ENCODE results near the gene BEND5. TPM values are rescaled to one million over a fixed set of nuclear protein-coding genes. Genes with fewer than 3 reads are reported as not detected.

The BEND5 gene
- total RNA-seq, 2 experiments from 2014 or later = 6.3 to 6.7 TPM

- no peak for ATAC-seq
- H3K9me3 Mint-ChIP-seq (ENCODE audit: insufficient read depth) = no peaks in the 10 kb centered on the region
- no peak for DNase-seq
- H3K27ac Mint-ChIP-seq = no peak overlapping the region
- no peaks in the 10 kb centered on the region for H3K27me3 Mint-ChIP-seq (ENCODE audit: low read depth)
- H3K4me1 Mint-ChIP-seq (ENCODE audit: low read depth) = no peaks in the 10 kb centered on the region
- ChIA-PET CTCF (interaction anchor here (1.2 to 1.6 kb wide), 2 partner anchors 33 to 61 kb away, joined by 3 to 4 read pairs; no protein-coding TSS in a partner anchor), POLR2A (no interaction called here)
- peaks cover 6% of the 10 kb centered on the region for H3K36me3 Mint-ChIP-seq (ENCODE audit: low read depth)
- H3K4me3 Mint-ChIP-seq = no peak overlapping the region
Observed at GRCh38 chr1:48738356-48738755, 38.3 kb downstream of the BEND5 start.

DNA sequence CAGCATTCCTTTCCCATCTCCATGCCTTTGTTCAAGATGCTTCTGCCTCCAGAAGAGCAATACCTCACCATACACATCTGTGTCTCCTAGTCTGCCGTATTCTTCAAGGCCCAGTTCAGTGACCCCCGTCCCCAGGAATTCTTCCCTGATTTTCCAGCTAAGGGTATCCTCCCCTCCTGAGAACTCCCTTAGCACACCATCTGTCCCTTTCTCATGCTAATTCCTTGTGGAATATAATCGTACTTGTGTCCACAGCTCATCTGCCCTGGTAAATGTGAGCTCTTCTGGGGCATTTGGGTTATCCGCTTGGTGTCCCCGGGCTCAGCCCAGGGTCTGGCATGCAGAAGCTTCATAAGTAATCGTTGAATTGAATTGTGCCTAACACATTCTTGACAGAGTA, 40.9 kb downstream of the BEND5 start:
- Mint-ChIP-seq H3K4me1 (ENCODE audit: low read depth) (no peaks in the 10 kb centered on the region), H3K4me3 (no peak overlapping the region), H3K9me3 (ENCODE audit: insufficient read depth) (no peaks in the 10 kb centered on the region), H3K36me3 (ENCODE audit: low read depth) (peaks cover 6% of the 10 kb centered on the region), H3K27ac (no peak overlapping the region), H3K27me3 (ENCODE audit: low read depth) (no peaks in the 10 kb centered on the region)
- ChIA-PET POLR2A (no interaction called here), CTCF (no interaction called here)
- DNase-seq (no peak), ATAC-seq (no peak)

GRCh38 chr1:48730164-48730910, 46.4 kb downstream of the BEND5 start:
- no peaks in the 10 kb centered on the region for H3K4me1 Mint-ChIP-seq (ENCODE audit: low read depth)
- DNase-seq = no peak
- POLR2A ChIA-PET = no interaction called here
- H3K27ac Mint-ChIP-seq = no peak overlapping the region
- H3K4me3 Mint-ChIP-seq = no peak overlapping the region
- peaks cover 7% of the 10 kb centered on the region for H3K36me3 Mint-ChIP-seq (ENCODE audit: low read depth)
- no peak for ATAC-seq
- no peaks in the 10 kb centered on the region for H3K9me3 Mint-ChIP-seq (ENCODE audit: insufficient read depth)
- CTCF ChIA-PET = interaction anchor here (0.6 kb wide), 1 partner anchor 53 kb away, joined by 3 read pairs; no protein-coding TSS in a partner anchor
- no peaks in the 10 kb centered on the region for H3K27me3 Mint-ChIP-seq (ENCODE audit: low read depth)

DNA sequence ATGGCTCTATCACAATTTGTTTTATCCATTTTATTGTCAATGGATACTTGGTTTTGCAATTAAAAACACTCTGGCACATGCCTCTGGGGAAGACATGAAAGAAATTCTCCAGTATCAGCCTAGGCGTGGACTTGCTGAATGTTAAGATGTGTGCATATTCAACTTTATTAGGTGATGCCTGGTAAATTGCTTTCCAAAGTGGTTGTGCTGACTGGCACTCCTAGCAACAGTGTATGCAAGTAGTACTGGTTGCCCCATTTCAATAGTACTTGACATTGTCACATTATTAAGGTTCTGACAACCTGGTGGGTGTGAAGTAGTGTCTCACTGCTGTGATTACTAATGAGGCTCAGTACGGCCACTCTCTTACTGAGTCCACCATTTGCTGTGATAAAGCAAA, 48.1 kb downstream of the BEND5 start:
- H3K4me3 Mint-ChIP-seq = no peak overlapping the region
- ChIA-PET POLR2A (no interaction called here), CTCF (no interaction called here)
- H3K27ac Mint-ChIP-seq = no peak overlapping the region
- DNase-seq (no peak), ATAC-seq (no peak)
- H3K4me1 Mint-ChIP-seq (ENCODE audit: low read depth) = no peaks in the 10 kb centered on the region
- no peaks in the 10 kb centered on the region for H3K9me3 Mint-ChIP-seq (ENCODE audit: insufficient read depth)
- no peaks in the 10 kb centered on the region for H3K27me3 Mint-ChIP-seq (ENCODE audit: low read depth)
- peaks cover 4% of the 10 kb centered on the region for H3K36me3 Mint-ChIP-seq (ENCODE audit: low read depth)

DNA sequence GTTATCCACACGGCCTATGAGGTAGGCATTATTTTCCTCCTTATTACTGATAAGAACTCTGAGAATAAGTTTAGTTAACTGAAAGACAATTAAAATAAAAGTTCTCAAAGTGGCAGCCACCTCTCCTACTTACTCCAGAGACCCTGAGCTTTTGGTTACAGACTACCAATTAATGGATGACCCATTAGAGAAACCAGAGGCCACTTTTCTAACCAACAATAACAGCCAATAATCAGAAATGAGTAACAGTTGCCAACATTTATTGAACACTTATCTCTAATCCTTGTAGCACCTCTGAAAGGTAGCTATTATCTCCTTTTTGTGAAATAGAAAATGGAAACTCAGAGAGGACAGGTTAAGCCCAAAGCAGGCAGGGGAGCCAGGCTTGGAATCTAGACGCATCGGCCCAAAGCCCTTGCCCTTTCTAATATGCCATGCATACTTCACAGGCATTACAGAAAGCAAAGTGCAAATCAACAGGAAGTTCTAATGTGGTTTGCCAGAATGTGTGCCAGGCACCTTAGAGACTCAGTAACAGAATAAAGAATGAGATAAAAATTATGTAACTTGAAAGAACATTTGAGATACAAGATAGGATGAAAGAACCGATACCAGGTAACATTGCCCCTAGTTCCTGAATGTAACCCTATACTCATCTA, 50.0 kb downstream of the BEND5 start:
- CTCF ChIA-PET = interaction anchor here (0.6 to 1.1 kb wide), 2 partner anchors 47 to 49 kb away, joined by 3 read pairs; no protein-coding TSS in a partner anchor
- no peaks in the 10 kb centered on the region for H3K9me3 Mint-ChIP-seq (ENCODE audit: insufficient read depth)
- no peak overlapping the region for H3K4me3 Mint-ChIP-seq
- POLR2A ChIA-PET = no interaction called here
- DNase-seq (no peak), ATAC-seq (no peak)
- H3K4me1 Mint-ChIP-seq (ENCODE audit: low read depth) = no peaks in the 10 kb centered on the region
- no peaks in the 10 kb centered on the region for H3K27me3 Mint-ChIP-seq (ENCODE audit: low read depth)
- no peak overlapping the region for H3K27ac Mint-ChIP-seq
- H3K36me3 Mint-ChIP-seq (ENCODE audit: low read depth) = peaks cover 4% of the 10 kb centered on the region

- no peaks in the 10 kb centered on the region for H3K4me1 Mint-ChIP-seq (ENCODE audit: low read depth)
- ChIA-PET POLR2A (no interaction called here), CTCF (interaction anchor here (1.1 kb wide), 1 partner anchor 49 kb away, joined by 3 read pairs; no protein-coding TSS in a partner anchor)
- H3K27ac Mint-ChIP-seq = no peak overlapping the region
- DNase-seq (no peak), ATAC-seq (no peak)
- H3K27me3 Mint-ChIP-seq (ENCODE audit: low read depth) = no peaks in the 10 kb centered on the region
- H3K36me3 Mint-ChIP-seq (ENCODE audit: low read depth) = peaks cover 4% of the 10 kb centered on the region
- no peak overlapping the region for H3K4me3 Mint-ChIP-seq
- no peaks in the 10 kb centered on the region for H3K9me3 Mint-ChIP-seq (ENCODE audit: insufficient read depth)
Observed at GRCh38 chr1:48726139-48726538, 50.6 kb downstream of the BEND5 start.

DNA sequence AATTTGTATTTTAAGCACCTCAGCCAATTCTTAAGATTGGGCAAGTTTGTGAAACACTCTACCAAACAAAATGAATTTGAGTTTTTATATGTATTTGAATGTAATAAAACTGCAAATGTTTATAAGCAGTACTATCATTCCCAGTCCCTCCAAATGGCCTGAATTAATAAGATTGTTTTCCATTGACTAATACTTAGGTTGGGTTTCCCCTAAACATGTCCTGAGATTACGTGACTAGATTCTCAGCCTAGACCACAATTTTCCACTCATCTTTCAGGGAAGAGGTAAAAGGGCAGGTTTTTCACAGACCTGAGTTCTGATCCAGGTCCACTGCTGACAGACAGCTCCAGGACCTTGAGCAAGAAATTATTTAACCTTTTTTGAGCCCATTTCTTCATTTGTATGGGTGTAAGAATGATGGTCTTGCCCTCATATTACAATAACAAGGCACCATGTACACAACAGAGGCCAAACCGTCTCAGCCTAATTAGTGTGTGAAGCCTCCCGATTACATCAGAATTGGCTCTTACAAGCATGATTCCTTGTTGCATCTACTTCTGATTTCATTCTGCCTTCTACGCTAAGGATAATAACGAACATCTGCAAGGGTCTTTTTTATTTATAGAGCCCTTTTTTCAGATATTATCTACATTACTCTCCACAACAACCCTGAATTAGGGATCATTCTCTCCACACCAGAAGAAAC, 51.2 kb downstream of the BEND5 start:
- CTCF ChIA-PET = no interaction called here
- POLR2A ChIA-PET = no interaction called here

DNA sequence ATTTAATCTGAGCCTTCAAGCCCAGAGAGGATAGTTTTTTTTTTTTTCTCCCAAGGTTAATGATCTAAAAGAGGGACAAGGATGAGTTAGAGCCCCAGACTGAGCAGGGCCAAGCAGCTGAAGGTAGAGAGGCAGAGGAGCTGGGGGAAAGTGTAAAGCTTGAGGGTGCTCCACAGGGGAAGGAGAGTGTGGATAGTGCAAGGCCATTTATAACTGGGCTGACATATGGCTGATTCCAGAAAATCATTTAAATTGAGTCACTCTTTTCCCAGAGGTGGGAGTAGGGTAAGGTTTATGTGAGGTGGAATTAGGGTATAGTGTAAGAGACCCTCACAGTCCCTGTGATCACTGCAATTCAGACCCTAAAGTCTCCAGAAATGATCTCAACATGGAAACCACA, 55.8 kb downstream of the BEND5 start:
- Mint-ChIP-seq H3K27me3 (ENCODE audit: low read depth) (no peaks in the 10 kb centered on the region), H3K27ac (no peak overlapping the region), H3K4me1 (ENCODE audit: low read depth) (no peaks in the 10 kb centered on the region), H3K36me3 (ENCODE audit: low read depth) (no peaks in the 10 kb centered on the region), H3K4me3 (no peak overlapping the region), H3K9me3 (ENCODE audit: insufficient read depth) (no peaks in the 10 kb centered on the region)
- ChIA-PET POLR2A (no interaction called here), CTCF (no interaction called here)
- DNase-seq (no peak), ATAC-seq (no peak)

More for the DNA sequence above, 51.2 kb downstream of the BEND5 start:
- H3K27ac Mint-ChIP-seq = no peak overlapping the region
- H3K36me3 Mint-ChIP-seq (ENCODE audit: low read depth) = peaks cover 4% of the 10 kb centered on the region
- H3K9me3 Mint-ChIP-seq (ENCODE audit: insufficient read depth) = no peaks in the 10 kb centered on the region
- no peaks in the 10 kb centered on the region for H3K27me3 Mint-ChIP-seq (ENCODE audit: low read depth)
- ATAC-seq = no peak
- no peak overlapping the region for H3K4me3 Mint-ChIP-seq
- no peaks in the 10 kb centered on the region for H3K4me1 Mint-ChIP-seq (ENCODE audit: low read depth)
- DNase-seq = no peak

- ChIA-PET POLR2A (no interaction called here), CTCF (no interaction called here)
- Mint-ChIP-seq H3K36me3 (ENCODE audit: low read depth) (no peaks in the 10 kb centered on the region), H3K9me3 (ENCODE audit: insufficient read depth) (no peaks in the 10 kb centered on the region), H3K4me1 (ENCODE audit: low read depth) (no peaks in the 10 kb centered on the region), H3K4me3 (no peak overlapping the region), H3K27me3 (ENCODE audit: low read depth) (no peaks in the 10 kb centered on the region), H3K27ac (no peak overlapping the region)
- DNase-seq = no peak
- ATAC-seq = no peak
Observed at GRCh38 chr1:48718705-48719104, 58.0 kb downstream of the BEND5 start.

GRCh38 chr1:48718116-48718630, 58.5 kb downstream of the BEND5 start:
- ChIA-PET POLR2A (no interaction called here), CTCF (no interaction called here)
- no peaks in the 10 kb centered on the region for H3K27me3 Mint-ChIP-seq (ENCODE audit: low read depth)
- no peak for ATAC-seq
- H3K36me3 Mint-ChIP-seq (ENCODE audit: low read depth) = no peaks in the 10 kb centered on the region
- no peaks in the 10 kb centered on the region for H3K9me3 Mint-ChIP-seq (ENCODE audit: insufficient read depth)
- no peaks in the 10 kb centered on the region for H3K4me1 Mint-ChIP-seq (ENCODE audit: low read depth)
- DNase-seq = no peak
- no peak overlapping the region for H3K4me3 Mint-ChIP-seq
- no peak overlapping the region for H3K27ac Mint-ChIP-seq

GRCh38 chr1:48717082-48717481, 59.6 kb downstream of the BEND5 start:
- Mint-ChIP-seq H3K27me3 (ENCODE audit: low read depth) (no peaks in the 10 kb centered on the region), H3K4me3 (no peak overlapping the region), H3K9me3 (ENCODE audit: insufficient read depth) (no peaks in the 10 kb centered on the region), H3K27ac (no peak overlapping the region), H3K36me3 (ENCODE audit: low read depth) (no peaks in the 10 kb centered on the region), H3K4me1 (ENCODE audit: low read depth) (no peaks in the 10 kb centered on the region)
- CTCF ChIA-PET = no interaction called here
- no peak for ATAC-seq
- POLR2A ChIA-PET = no interaction called here
- no peak for DNase-seq

GRCh38 chr1:48715921-48716320, 60.8 kb downstream of the BEND5 start:
- H3K27ac Mint-ChIP-seq = no peak overlapping the region
- no peaks in the 10 kb centered on the region for H3K9me3 Mint-ChIP-seq (ENCODE audit: insufficient read depth)
- no peaks in the 10 kb centered on the region for H3K27me3 Mint-ChIP-seq (ENCODE audit: low read depth)
- no peaks in the 10 kb centered on the region for H3K4me1 Mint-ChIP-seq (ENCODE audit: low read depth)
- ATAC-seq = no peak
- no peaks in the 10 kb centered on the region for H3K36me3 Mint-ChIP-seq (ENCODE audit: low read depth)
- ChIA-PET POLR2A (no interaction called here), CTCF (no interaction called here)
- H3K4me3 Mint-ChIP-seq = no peak overlapping the region
- DNase-seq = no peak

Measured in activated CD8-positive, alpha-beta T cell treated with anti-CD3 and anti-CD28 coated beads, Interleukin-2, amount 10 ng/mL, durations not matched to agents 7 days and 5 days (primary cell).